AG09309 (cell line): ENCODE measurements around the gene NQO1.
A peak's percentile ranks its signal among the peaks of the same experiment; 100 is the strongest.

Experiments
- DNase-seq: peaks from one replicate; pipeline ENCODE4 v3.0.0-alpha.2; 2010; ENCODE audit warnings: low read depth
- H3K4me3 ChIP-seq: 2 replicates; pipeline ENCODE4 v1.5.1; 2011; ENCODE audit warnings: mild to moderate bottlenecking, low read depth, low read length, moderate library complexity; ENCODE audit not compliant: control insufficient read depth
- CTCF ChIP-seq: IDR thresholded peaks from 2 replicates; pipeline ENCODE4 v1.5.1; 2011; ENCODE audit warnings: mild to moderate bottlenecking, low read depth, low read length, inconsistent platforms; ENCODE audit not compliant: insufficient read depth, control insufficient read depth; ENCODE audit errors: missing control alignments

NQO1 gene

GRCh38 chr16:69726313-69727060, at the start of gene NQO1:
Gene NQO1, minus strand, starts transcription at chr16:69726560. Its CDS starts 121 bp downstream, at chr16:69726439.
- no peak for TF ChIP-seq CTCF
- DNase-seq = peak; percentile 93
- peak within 1 kb of the TSS; percentile 74 for H3K4me3 ChIP-seq

GRCh38 chr16:69775563-69775962, 49.2 kb upstream of the NQO1 start:
- H3K4me3 ChIP-seq = no peak overlapping the region
- no peak for DNase-seq
- TF ChIP-seq CTCF = no peak

- DNase-seq = no peak
- TF ChIP-seq CTCF = no peak
- no peak overlapping the region for H3K4me3 ChIP-seq
Observed at GRCh38 chr16:69773260-69773947, 47.0 kb upstream of the NQO1 start.

- no peak for TF ChIP-seq CTCF
- H3K4me3 ChIP-seq = no peak overlapping the region
- no peak for DNase-seq
Observed at GRCh38 chr16:69771651-69771967, 45.2 kb upstream of the NQO1 start.

GRCh38 chr16:69769404-69769803, 43.0 kb upstream of the NQO1 start:
- no peak overlapping the region for H3K4me3 ChIP-seq
- no peak for TF ChIP-seq CTCF
- DNase-seq = no peak

- DNase-seq = no peak
- H3K4me3 ChIP-seq = no peak overlapping the region
- no peak for TF ChIP-seq CTCF
Observed at GRCh38 chr16:69768666-69769065, 42.3 kb upstream of the NQO1 start.
